Breast epithelium (tissue), 3 donors: Measurements from ENCODE around the gene MEF2C.

Experiments used
- CTCF ChIP-seq, 3 donors: fragments of 450-650 bp; IDR thresholded peaks; one replicate each; pipeline ENCODE4 v1.5.1; 2016 to 2017; ENCODE audit warnings: antibody characterized with exemption in 3 of 3, mild to moderate bottlenecking in 3 of 3, moderate library complexity in 3 of 3
- POLR2A ChIP-seq: fragments of 450-650 bp; IDR thresholded peaks from one replicate; pipeline ENCODE4 v1.6.1; 2016; ENCODE audit warnings: antibody characterized with exemption, mild to moderate bottlenecking, moderate library complexity

GRCh38 chr5:88691230-88691582, 191.8 kb downstream of the MEF2C start:
- TF ChIP-seq CTCF (IDR thresholded peaks at IDR 0.05) (no peak), POLR2A (no peak)
